Ishikawa (cell line): ENCODE data around the gene UBIAD1.

Source experiments
- CREB1 ChIP-seq: IDR thresholded peaks from 2 replicates; pipeline ENCODE4 v1.6.1; 2012; ENCODE audit warnings: low read depth
- MAX ChIP-seq: IDR thresholded peaks from 2 replicates; pipeline ENCODE4 v1.6.1; 2012
- RAD21 ChIP-seq: IDR thresholded peaks from 2 replicates; pipeline ENCODE4 v1.6.1; 2012; ENCODE audit warnings: low read depth
- REST ChIP-seq: IDR thresholded peaks from 2 replicates; pipeline ENCODE4 v1.6.1; 2012; ENCODE audit warnings: low read depth, mild to moderate bottlenecking
- TEAD4 ChIP-seq: IDR thresholded peaks from 2 replicates; pipeline ENCODE4 v1.6.1; 2012
- YY1 ChIP-seq: IDR thresholded peaks from 2 replicates; pipeline ENCODE4 v1.6.1; 2012; ENCODE audit warnings: low read depth

GRCh38 chr1:11308699-11309224, 35.8 kb downstream of the UBIAD1 start:
- no peak for TF ChIP-seq MAX
- TF ChIP-seq REST = no peak
- TF ChIP-seq CREB1 = no peak
- no peak for TF ChIP-seq RAD21
- no peak for TF ChIP-seq YY1
- no peak for TF ChIP-seq TEAD4
